BJ (cell line): ENCODE results near the gene RFESD. TPM values are rescaled to one million over a fixed set of nuclear protein-coding genes. Genes with fewer than 3 reads are reported as not detected.
"Not testable (repeated sequence)": the region's sequence is repeated elsewhere in the genome, so short reads cannot be mapped to it uniquely, and the experiment has no call there.

ENCODE experiments used
- CTCF ChIA-PET: fragments of 350-600 bp; formaldehyde crosslinking; extraction: SDS; loops from one replicate; lab custom pipeline; 2021; ENCODE audit warnings: antibody characterized with exemption, inconsistent platforms; lab: Yijun Ruan, JAX
- POLR2A ChIA-PET: fragments of 300-600 bp; sonication (Branson Sonifier 250); formaldehyde crosslinking; extraction: SDS; loops from one replicate; lab custom pipeline; 2021; ENCODE audit warnings: antibody characterized with exemption; lab: Charles Lee
- DNase-seq: peaks from one replicate; pipeline ENCODE4 v3.0.0-alpha.2; 2011; ENCODE audit warnings: low read depth
- H3K27me3 ChIP-seq: 2 replicates; pipeline ENCODE4 v1.6.0; 2011; ENCODE audit warnings: low read length; ENCODE audit not compliant: control insufficient read depth, insufficient read depth
- H3K36me3 ChIP-seq: 2 replicates; pipeline ENCODE4 v1.5.1; 2011; ENCODE audit warnings: low read length; ENCODE audit not compliant: control insufficient read depth, insufficient read depth
- H3K4me3 ChIP-seq: 2 replicates; pipeline ENCODE4 v1.5.1; 2011; ENCODE audit warnings: low read depth, mild to moderate bottlenecking, control low read depth, low read length
- CTCF ChIP-seq: IDR thresholded peaks from 2 replicates; pipeline ENCODE4 v1.5.1; 2011; ENCODE audit warnings: low read depth, mild to moderate bottlenecking, control low read depth, inconsistent platforms, low read length, moderate library complexity; ENCODE audit not compliant: insufficient read depth
- polyA plus RNA-seq: library from polyadenylated mRNA; depleted of rRNA; stranded (reverse); fragments of >200 nt; gene quantifications from 2 replicates; pipeline ENCODE4 v1.2.3, GENCODE V29; 2011; rRNA removed

RFESD gene
- polyA plus RNA-seq, 1 experiment = 1.1 TPM

GRCh38 chr5:95701074-95701473 lies 54.5 kb downstream of the RFESD start:
- no peak for TF ChIP-seq CTCF
- Histone ChIP-seq H3K27me3 (no peaks in the 10 kb centered on the region), H3K4me3 (no peak overlapping the region), H3K36me3 (no peaks in the 10 kb centered on the region)
- ChIA-PET POLR2A (no interaction called here), CTCF (interaction anchor here (1.0 to 1.2 kb wide), 2 partner anchors 8 to 37 kb away, joined by 3 read pairs; no protein-coding TSS in a partner anchor)
- DNase-seq = no peak

- DNase-seq = no peak
- H3K27me3 ChIP-seq = no peaks in the 10 kb centered on the region
- TF ChIP-seq CTCF = no peak
- H3K36me3 ChIP-seq = no peaks in the 10 kb centered on the region
- H3K4me3 ChIP-seq = no peak overlapping the region
- CTCF ChIA-PET = no interaction called here
- POLR2A ChIA-PET = no interaction called here
Observed at GRCh38 chr5:95704150-95704549, 57.6 kb downstream of the RFESD start.

GRCh38 chr5:95706196-95706595 lies 59.6 kb downstream of the RFESD start:
- H3K36me3 ChIP-seq, H3K27me3 ChIP-seq, H3K4me3 ChIP-seq, DNase-seq, POLR2A ChIA-PET, CTCF ChIA-PET: not testable (repeated sequence)

GRCh38 chr5:95707055-95707454 lies 60.5 kb downstream of the RFESD start:
- Histone ChIP-seq H3K4me3 (no peak overlapping the region), H3K27me3 (no peaks in the 10 kb centered on the region), H3K36me3 (no peaks in the 10 kb centered on the region)
- no peak for TF ChIP-seq CTCF
- DNase-seq = no peak
- POLR2A ChIA-PET = no interaction called here
- CTCF ChIA-PET = no interaction called here

Other genes starting within 250 kb of the RFESD start
- 31.6 and 66.3 TPM in 2 replicates for gene SKIC3, start 91.8 kb upstream of the RFESD start, polyA plus RNA-seq
- 8.0 and 14.2 TPM in 2 replicates for gene ARSK, start 91.7 kb upstream of the RFESD start, polyA plus RNA-seq
- gene GPR150, start 26.7 kb upstream of the RFESD start, polyA plus RNA-seq = 0.18 and 0.25 TPM in 2 replicates
- 0.53 and 1.0 TPM in 2 replicates for gene SPATA9, start 36.2 kb downstream of the RFESD start, polyA plus RNA-seq
- 288 and 320 TPM in 2 replicates for gene RHOBTB3, start 84.6 kb downstream of the RFESD start, polyA plus RNA-seq
- 295 and 431 TPM in 2 replicates for gene GLRX, start 175.9 kb downstream of the RFESD start, polyA plus RNA-seq